ENCODE measurements around the gene SNX15. TPM values are rescaled to one million over a fixed set of nuclear protein-coding genes. Genes with fewer than 3 reads are reported as not detected.
"Not testable (repeated sequence)": the region's sequence is repeated elsewhere in the genome, so short reads cannot be mapped to it uniquely, and the experiment has no call there.

SNX15 gene, protein sequence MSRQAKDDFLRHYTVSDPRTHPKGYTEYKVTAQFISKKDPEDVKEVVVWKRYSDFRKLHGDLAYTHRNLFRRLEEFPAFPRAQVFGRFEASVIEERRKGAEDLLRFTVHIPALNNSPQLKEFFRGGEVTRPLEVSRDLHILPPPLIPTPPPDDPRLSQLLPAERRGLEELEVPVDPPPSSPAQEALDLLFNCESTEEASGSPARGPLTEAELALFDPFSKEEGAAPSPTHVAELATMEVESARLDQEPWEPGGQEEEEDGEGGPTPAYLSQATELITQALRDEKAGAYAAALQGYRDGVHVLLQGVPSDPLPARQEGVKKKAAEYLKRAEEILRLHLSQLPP
- 10 to 100 TPM; 11.6 to 36.4 (median 19.2) TPM for total RNA-seq

- 1% methylated on average over 26 to 30 of the region's 51 CpGs for WGBS, 2 donors
- H3K9me3 ChIP-seq: no peaks in the 10 kb centered on the region
- TF ChIP-seq, protein P1, sequence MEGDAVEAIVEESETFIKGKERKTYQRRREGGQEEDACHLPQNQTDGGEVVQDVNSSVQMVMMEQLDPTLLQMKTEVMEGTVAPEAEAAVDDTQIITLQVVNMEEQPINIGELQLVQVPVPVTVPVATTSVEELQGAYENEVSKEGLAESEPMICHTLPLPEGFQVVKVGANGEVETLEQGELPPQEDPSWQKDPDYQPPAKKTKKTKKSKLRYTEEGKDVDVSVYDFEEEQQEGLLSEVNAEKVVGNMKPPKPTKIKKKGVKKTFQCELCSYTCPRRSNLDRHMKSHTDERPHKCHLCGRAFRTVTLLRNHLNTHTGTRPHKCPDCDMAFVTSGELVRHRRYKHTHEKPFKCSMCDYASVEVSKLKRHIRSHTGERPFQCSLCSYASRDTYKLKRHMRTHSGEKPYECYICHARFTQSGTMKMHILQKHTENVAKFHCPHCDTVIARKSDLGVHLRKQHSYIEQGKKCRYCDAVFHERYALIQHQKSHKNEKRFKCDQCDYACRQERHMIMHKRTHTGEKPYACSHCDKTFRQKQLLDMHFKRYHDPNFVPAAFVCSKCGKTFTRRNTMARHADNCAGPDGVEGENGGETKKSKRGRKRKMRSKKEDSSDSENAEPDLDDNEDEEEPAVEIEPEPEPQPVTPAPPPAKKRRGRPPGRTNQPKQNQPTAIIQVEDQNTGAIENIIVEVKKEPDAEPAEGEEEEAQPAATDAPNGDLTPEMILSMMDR (IDR thresholded peaks at IDR 0.05): peak; percentile 45 to 90 (median 56)
- TF ChIP-seq POLR2A (IDR thresholded peaks at IDR 0.05): peak in 1 of 2 donors; percentile 78
- peak within 1 kb of the TSS; percentile 74 to 90 (median 90) for H3K27ac ChIP-seq
- peaks cover 0 to 5% of the 10 kb centered on the region in 2 donors for H3K36me3 ChIP-seq
- peak within 1 kb of the TSS; percentile 42 to 53 (median 45) for H3K4me3 ChIP-seq (replicated peaks in 1 of 3)
- H3K4me1 ChIP-seq: peaks cover 8 to 12% of the 10 kb centered on the region in 2 donors
- intact Hi-C loops (cut with DNase I): loop anchor here (5.0 to 10.0 kb wide), 2 partner anchors 105 to 183 kb away; partner anchors contain the start of genes CDC42BPG and PPP2R5B
- no peaks in the 10 kb centered on the region for H3K27me3 ChIP-seq
- peak; percentile 92 to 94 for DNase-seq
These were observed at the start of gene SNX15 for GRCh38 chr11:65027213-65028067. TSS of gene SNX15 (plus strand) at chr11:65027439. CDS start at chr11:65027538, 99 bp downstream.

- H3K9me3 ChIP-seq; H3K36me3 ChIP-seq; DNase-seq; H3K4me1 ChIP-seq; H3K27me3 ChIP-seq; intact Hi-C loops (cut with DNase I); H3K4me3 ChIP-seq (replicated peaks in 1 of 3); H3K27ac ChIP-seq: not testable (repeated sequence)
- 79 to 87% methylated on average over 5 of the region's 5 CpGs for WGBS, 2 donors
These were observed 43.9 kb upstream of the SNX15 start for GRCh38 chr11:64983339-64983738.

- WGBS, 2 donors: 81 to 91% methylated on average over 5 to 6 of the region's 6 CpGs
- intact Hi-C loops (cut with DNase I): no loop called here
These were observed 39.0 kb upstream of the SNX15 start for GRCh38 chr11:64987998-64988854.

GRCh38 chr11:64989416-64989815, 37.8 kb upstream of the SNX15 start:
- H3K4me3 ChIP-seq (replicated peaks in 1 of 3): no peak overlapping the region
- peak overlapping the region in 1 of 3 donors; percentile 43 for H3K27ac ChIP-seq

More at GRCh38 chr11:64987998-64988854, 39.0 kb upstream of the SNX15 start:
- peaks cover 0 to 11% of the 10 kb centered on the region in 2 donors for H3K4me1 ChIP-seq
- H3K36me3 ChIP-seq: no peaks in the 10 kb centered on the region
- no peaks in the 10 kb centered on the region for H3K27me3 ChIP-seq
- no peak overlapping the region for H3K4me3 ChIP-seq (replicated peaks in 1 of 3)
- no peaks in the 10 kb centered on the region for H3K9me3 ChIP-seq
- H3K27ac ChIP-seq: no peak overlapping the region
- TF ChIP-seq, protein P1 (IDR thresholded peaks at IDR 0.05): no peak
- TF ChIP-seq POLR2A (IDR thresholded peaks at IDR 0.05): no peak
- no peak for DNase-seq

More at GRCh38 chr11:64989416-64989815, 37.8 kb upstream of the SNX15 start:
- DNase-seq: no peak
- TF ChIP-seq, protein P1 (IDR thresholded peaks at IDR 0.05): no peak
- no peak for TF ChIP-seq POLR2A (IDR thresholded peaks at IDR 0.05)
- Histone ChIP-seq H3K9me3 (no peaks in the 10 kb centered on the region), H3K4me1 (peaks cover 0 to 11% of the 10 kb centered on the region in 2 donors), H3K36me3 (no peaks in the 10 kb centered on the region), H3K27me3 (no peaks in the 10 kb centered on the region)
- intact Hi-C loops (cut with DNase I): no loop called here
- 72 to 74% methylated on average over 6 to 10 of the region's 13 CpGs for WGBS, 2 donors
